HG02763 (cell line): Measurements from ENCODE around the gene APOO.
"Not testable (repeated sequence)": the region's sequence is repeated elsewhere in the genome, so short reads cannot be mapped to it uniquely, and the experiment has no call there.

Source experiments
- ATAC-seq: cut with Tn5 transposase; IDR thresholded peaks from one replicate; pipeline ENCODE4 v1.9.1; 2021; ENCODE audit warnings: mild to moderate bottlenecking, moderate library complexity; ENCODE audit not compliant: unreplicated experiment

APOO gene

DNA sequence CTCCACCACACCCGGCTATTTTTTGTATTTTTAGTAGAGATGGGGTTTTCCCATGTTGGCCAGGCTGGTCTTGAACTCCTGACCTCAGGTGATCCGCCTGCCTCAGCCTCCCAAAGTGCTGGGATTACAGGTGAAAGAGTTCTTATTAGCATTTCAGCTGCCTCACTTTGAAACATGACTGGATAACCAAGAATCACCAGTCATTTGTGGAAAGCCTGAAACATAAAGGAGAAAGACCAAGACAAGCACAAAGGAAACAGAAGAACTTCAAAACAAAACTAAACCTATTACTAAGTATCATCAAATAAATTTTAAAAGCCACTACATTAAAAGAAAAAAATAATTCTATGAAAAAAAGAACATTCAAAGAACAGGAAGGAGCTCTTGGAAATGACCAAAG, 45.8 kb downstream of the APOO start:
- ATAC-seq = not testable (repeated sequence)

- ATAC-seq = no peak
Observed at GRCh38 chrX:23861215-23861896, 46.4 kb downstream of the APOO start.

- not testable (repeated sequence) for ATAC-seq
Observed at GRCh38 chrX:23859238-23859637, 48.5 kb downstream of the APOO start.

- ATAC-seq = no peak
Observed at GRCh38 chrX:23857935-23858334, 49.8 kb downstream of the APOO start.

DNA sequence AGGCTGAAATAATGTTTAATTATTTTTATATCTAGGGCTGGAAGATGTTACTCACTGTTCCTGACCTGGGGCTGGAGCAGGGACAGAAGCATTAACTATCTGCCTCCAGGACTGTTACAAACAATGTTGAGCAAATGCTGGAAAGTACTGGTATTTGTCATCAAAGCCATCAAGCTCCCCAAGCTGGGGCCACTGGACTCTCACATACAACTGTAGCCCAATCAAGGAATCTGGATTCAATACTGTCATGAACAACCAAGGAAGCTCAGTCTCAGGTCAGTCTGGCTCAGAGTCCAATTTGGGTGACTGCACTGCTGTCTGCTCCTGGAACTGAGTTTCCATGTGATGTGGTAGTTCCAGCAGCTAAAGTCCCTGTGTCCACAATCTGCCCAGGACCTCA, 50.4 kb downstream of the APOO start:
- no peak for ATAC-seq

DNA sequence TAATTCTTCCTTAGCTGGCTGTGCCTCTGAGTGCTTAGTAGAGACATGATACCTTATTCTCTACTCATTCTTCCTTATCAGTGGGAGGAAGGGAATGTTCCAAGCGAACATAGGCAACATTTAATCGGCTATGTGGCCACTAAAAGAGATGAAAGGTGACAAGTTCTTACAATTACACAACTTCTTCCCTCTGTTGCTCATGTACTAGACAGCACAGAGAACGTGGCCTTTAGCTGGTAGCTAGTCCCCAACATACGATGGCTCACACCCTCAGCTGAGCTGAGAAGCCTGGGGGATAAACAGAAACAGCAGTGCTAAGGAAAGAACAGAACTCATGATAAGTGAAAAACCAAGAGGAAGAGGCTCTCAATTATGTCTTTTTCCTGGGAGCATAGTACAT, 52.2 kb downstream of the APOO start:
- ATAC-seq = no peak

GRCh38 chrX:23854945-23855344, 52.8 kb downstream of the APOO start:
- ATAC-seq = no peak

DNA sequence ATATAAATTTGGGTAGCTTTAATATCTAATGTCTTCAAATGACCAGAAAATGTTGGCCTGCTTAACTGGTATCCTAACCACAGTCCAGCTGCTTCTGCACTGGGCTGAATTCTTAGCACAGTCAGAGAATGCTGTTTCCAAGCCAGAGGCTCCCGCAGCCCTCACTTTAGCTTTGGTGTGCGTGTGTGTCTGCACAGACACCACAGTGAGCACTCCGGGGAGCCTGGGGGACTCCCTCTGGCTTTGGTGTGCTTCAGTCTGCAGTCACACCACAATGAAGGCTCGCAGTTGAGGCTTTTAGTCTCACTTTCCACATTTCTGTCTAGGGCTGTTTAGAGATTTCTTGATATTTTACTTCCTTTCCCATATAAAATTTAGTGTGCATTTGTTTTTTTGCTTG, 53.6 kb downstream of the APOO start:
- no peak for ATAC-seq

DNA sequence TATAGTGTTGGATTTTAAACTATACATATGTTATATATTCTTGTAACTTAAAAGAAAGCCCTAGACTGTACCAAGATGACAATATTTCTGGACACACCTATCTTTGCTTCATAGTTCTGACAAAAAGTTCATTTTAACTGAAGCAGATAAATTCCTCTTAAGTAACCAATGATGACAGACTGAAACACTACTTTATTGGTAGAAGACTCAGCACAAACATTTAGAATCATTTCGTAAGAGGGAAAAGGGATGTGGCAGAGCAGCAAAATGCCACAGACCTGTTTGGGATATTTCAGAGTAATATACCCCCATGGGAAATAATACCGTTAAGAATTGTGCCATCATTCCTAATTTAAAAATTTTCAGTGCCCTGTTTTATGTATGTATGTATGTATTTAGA, 56.2 kb downstream of the APOO start:
- no peak for ATAC-seq

DNA sequence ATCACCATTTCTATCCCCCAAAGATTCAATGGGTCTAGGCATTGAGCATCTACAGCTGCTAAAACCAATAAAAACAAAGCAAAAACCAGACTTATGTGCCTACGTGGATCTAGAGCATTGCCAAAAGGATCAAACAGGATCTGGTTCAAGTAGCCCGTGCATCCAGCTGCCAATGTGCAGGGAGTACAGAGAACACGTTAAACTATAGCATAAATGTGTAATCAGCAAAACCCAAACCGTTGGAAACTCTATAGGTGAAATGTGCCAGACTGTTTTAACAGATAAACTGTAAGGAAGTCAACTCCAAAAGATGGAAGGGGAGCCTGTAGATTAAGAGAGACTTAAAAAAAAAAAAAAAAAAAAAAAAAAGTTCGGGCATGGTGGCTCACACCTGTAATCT, 58.5 kb downstream of the APOO start:
- ATAC-seq = no peak

DNA sequence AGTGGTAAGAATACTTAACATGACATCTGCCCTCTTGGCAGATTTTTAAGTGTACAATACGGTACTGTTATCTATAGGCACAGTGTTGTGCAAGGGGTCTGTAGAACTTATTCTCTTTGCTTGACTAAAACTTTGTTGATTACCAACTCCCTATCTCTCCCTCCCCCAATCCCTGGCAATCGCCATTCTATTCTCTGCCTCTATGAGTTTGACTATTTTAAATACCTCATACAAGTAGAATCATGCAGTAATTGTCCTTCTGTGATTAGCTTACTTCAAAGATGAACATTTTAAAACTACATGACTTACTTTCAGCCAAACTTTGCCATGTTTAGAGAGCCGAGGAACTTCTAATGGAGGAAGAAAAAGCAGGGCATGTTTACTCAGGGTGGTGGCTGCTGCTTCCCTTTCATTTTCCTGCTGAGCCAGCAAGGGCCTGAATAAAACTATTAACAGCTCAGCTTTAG, 62.4 kb downstream of the APOO start:
- no peak for ATAC-seq

GRCh38 chrX:23844502-23845138, 63.1 kb downstream of the APOO start:
- no peak for ATAC-seq

DNA sequence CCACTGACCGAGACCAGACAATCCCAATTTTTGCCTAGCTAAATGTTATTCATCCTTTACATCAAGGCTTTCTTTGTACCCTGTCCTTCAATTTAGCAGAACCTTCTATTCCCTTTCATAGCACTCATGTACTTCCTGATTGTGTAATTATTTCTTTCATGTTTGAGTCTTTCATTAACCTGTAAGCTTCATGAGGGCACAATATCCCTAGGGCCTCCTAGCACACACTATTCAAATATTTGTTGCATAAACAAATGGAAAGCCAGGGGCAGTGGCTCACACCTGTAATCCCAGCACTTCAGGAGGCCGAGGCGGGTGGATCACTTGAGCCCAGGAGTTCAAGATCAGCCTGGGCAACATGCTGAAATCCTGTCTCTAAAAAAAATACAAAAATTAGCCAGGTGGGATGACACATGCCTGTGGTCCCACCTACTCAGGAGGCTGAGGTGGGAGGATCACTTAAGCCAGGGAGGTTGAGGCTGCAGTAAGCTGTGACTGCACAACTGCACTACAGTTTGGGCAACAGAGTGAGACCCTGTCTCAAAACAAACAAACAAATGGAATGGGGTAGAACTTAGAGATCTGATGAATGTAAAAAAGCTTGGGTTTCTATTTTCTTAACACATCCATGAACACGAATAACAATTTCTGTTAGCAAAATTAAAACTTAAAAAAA, 65.8 kb downstream of the APOO start:
- no peak for ATAC-seq

DNA sequence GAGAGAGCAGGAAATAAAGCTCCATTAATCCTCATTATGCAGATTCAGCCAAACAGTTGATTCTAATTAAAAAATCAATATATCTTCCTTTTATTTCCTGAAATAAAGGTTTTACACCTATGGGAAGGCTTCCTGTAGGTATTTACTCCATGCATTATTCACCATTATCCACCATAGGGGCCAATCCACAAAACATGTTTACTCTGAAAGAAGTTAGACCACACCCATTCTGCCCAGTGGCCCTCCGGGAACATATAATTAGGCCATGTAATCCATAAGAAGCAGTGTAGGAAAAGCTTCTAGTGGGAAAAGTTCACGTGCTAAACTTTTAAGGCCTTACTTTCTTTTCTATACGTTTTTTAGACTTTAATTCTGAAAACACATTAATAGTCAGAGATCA, 67.1 kb downstream of the APOO start:
- ATAC-seq = no peak

DNA sequence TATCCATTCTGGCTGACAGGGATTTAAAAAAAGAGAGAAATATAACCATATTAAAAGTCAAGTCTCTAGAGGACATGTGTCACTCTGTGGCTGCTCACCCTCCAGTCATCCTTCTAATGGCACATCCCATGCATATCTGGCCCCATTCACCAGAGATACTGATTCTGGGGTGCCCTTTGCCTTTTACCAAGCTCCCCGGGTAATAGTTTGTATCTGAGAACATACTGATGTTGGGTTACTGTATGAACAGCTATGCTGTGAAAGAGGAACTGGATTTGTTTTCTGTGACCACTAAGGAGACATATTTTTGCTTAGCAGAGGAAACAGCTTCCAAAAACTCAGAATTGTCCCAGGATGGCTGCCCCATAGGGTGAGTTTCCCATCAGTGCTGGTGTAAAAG, 68.8 kb downstream of the APOO start:
- no peak for ATAC-seq

DNA sequence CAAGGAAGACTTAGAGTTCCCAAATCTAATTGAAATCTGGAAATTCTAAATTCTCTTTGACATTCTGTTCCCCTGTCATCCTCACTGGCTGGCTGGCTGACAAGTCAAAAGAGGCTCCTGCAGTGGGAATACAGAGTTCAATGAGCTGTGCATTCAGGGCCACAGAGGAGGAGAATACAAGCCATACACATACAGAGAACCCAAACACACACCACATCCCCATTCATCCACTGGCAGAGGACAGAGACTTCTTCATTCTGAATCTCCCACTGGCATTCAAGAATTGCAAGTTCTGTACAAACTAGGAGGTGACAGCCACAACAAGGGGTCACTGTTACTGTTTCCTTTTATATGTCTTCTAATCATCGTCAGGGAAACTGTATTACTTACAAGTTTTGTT, 75.0 kb downstream of the APOO start:
- no peak for ATAC-seq

- no peak for ATAC-seq
Observed at GRCh38 chrX:23828881-23829280, 78.9 kb downstream of the APOO start.

DNA sequence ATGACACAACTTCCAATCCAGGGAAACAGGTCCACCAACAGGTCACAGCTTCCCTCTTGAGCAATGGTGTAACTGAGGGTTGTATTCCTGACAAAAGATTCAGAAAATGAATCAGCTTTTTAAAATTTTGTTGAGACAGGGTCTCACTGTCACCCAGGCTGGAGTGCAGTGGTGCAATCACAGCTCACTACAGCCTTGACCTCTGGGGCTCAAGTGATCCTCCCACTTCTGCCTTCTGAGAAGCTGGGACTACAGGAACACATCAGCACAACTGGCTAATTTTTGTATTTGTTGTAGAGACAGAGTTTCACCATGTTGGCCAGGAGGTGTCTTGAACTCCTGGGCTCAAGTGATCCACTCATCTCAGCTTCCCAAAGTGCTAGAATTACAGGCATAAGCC, 81.1 kb downstream of the APOO start:
- no peak for ATAC-seq

GRCh38 chrX:23826216-23826615, 81.5 kb downstream of the APOO start:
- no peak for ATAC-seq

DNA sequence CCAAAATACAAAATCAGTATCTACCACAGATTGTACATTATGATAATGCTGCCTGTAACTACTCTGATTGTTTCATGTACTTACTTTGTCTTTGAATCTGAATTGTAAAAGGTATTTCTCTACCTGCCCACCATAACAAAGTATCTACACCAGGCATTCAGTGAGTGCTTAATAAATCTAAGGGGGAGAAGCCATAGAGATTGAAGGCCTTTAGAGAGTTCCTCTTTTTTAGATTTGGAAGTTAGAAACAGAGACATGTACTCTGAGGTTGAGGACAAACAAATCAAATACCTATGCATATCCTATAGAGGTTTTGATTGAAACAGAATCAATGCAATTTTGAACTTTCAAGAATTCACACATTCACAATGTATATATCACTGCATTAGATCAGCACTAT, 82.1 kb downstream of the APOO start:
- ATAC-seq = no peak

GRCh38 chrX:23822841-23823240, 84.9 kb downstream of the APOO start:
- ATAC-seq = no peak

DNA sequence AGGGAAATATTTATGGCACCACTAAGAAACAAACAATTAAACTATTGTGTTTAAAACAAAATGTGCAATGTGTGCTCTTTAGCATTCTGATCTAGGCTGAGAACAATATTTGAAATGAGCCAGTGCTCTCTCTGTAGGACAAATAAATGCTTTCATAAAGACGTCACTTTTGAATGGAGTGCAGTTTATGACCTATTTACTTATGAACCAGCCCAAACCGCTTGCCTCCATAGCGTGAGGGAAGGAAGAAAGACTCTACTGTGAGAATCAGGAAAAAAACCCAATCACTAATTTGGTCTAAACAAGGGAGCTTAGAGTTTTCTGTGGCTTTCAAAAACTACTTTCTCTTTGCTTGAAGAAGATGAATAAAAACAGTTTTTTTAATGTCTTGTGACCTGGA, 85.3 kb downstream of the APOO start:
- ATAC-seq = no peak
